ENCODE measurements around the gene CADPS2.

The CADPS2 gene

DNA sequence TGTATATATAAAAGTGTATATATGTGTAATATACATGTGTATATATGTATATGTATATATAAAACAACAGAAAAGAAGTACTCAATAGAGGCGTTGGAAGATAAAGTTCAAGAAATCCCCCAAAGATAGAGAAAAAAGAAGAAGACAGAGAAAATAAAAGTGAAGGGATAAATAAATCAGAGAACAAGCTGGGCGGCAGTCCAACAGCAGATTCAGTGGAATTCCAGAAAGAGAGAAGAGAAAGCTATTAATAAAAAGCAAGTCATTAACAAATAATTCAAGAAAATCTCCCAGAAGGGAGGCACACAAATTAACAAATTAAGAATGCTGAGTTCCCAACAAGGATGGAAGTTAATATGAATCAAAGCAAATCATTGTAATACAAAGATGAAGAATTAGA, 124.2 kb downstream of the CADPS2 start:
- TF ChIP-seq, protein P1, sequence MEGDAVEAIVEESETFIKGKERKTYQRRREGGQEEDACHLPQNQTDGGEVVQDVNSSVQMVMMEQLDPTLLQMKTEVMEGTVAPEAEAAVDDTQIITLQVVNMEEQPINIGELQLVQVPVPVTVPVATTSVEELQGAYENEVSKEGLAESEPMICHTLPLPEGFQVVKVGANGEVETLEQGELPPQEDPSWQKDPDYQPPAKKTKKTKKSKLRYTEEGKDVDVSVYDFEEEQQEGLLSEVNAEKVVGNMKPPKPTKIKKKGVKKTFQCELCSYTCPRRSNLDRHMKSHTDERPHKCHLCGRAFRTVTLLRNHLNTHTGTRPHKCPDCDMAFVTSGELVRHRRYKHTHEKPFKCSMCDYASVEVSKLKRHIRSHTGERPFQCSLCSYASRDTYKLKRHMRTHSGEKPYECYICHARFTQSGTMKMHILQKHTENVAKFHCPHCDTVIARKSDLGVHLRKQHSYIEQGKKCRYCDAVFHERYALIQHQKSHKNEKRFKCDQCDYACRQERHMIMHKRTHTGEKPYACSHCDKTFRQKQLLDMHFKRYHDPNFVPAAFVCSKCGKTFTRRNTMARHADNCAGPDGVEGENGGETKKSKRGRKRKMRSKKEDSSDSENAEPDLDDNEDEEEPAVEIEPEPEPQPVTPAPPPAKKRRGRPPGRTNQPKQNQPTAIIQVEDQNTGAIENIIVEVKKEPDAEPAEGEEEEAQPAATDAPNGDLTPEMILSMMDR (IDR thresholded peaks at IDR 0.05; ENCODE audit: control insufficient read depth, extremely low read depth, insufficient read depth), result no peak
- H3K4me3 ChIP-seq (ENCODE audit: low read depth, low read length), result no peak overlapping the region
- no peak for DNase-seq (ENCODE audit: low read depth)

DNA sequence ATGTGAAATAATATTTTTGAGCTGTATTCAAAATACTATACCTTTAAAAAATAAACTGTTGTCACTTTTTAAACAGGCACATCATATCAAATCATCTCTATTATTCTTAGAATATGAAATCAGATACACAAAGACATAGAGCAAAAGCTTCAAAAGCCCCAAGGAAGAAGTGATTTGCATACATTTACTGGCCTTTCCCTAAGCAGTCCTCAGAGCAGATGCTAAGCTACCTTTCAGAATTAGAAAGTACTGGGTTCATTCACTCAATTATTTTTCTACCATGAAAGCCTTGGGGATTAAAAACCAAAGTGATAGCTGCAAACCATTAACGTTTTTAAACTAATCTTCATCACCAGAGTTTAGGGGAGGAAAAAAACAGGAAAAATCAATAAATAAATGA, 127.8 kb downstream of the CADPS2 start:
- no peak overlapping the region for H3K4me3 ChIP-seq (ENCODE audit: low read depth, low read length)
- DNase-seq (ENCODE audit: low read depth), result no peak
- TF ChIP-seq, protein P1 (IDR thresholded peaks at IDR 0.05; ENCODE audit: control insufficient read depth, extremely low read depth, insufficient read depth), result no peak

DNA sequence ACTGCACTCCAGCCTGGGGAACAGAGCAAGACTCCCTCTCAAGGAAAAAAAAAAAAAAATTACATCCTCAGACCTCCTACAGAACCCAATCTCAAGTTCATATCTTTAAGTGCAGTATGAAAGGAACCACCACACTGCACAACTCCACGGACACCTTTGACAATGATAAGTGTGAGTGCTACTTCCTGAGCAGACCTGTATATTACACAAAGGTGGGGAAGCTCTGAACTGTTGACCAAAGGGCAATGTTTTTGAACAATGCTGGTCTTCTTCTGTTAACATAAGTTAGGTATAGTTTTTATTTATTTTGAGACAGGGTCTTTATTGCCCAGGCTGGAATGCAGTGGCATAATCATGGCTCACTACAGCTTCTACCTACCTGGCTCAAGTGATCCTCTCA, 129.4 kb downstream of the CADPS2 start:
- DNase-seq (ENCODE audit: low read depth), result no peak
- TF ChIP-seq, protein P1 (IDR thresholded peaks at IDR 0.05; ENCODE audit: control insufficient read depth, extremely low read depth, insufficient read depth), result no peak
- H3K4me3 ChIP-seq (ENCODE audit: low read depth, low read length), result no peak overlapping the region

DNA sequence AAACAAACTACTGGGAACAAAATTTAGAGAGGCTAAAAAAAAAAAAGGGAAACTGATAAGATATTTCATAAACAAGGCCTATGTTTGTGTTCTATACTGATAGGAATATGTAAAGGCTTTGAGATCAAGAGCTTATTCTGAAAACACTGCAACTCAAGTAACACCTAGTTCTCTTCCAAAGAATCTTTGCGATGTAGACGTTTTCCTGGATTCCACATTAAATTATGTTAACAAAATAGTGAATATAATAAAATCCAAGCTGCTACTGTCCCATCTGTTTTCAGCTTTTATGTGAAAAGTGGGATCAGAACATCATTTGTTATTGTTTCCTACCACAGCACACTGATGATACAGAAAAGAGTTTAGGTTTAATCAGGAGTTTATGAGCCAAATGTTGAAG, 130.6 kb downstream of the CADPS2 start:
- H3K4me3 ChIP-seq (ENCODE audit: low read depth, low read length), result no peak overlapping the region
- no peak for DNase-seq (ENCODE audit: low read depth)
- TF ChIP-seq, protein P1 (IDR thresholded peaks at IDR 0.05; ENCODE audit: control insufficient read depth, extremely low read depth, insufficient read depth), result no peak

DNA sequence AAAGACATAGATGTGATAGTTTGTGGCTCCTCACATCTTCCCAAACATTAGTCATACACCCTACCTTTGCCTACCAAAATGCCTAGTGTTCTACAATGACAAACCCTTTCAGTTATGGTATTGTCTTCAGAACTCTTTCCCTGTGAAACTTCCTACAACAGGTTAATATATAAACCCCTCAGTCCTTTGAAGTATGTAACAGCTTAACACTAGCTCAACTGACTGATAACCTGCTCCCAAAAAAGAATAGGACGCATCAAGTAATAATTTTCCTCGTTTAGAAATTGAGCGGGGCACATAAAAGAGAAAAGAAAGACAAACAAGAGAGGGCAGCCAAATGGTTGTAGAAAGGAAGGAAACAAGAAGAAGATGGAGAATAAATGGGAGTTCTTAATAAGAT, 133.7 kb downstream of the CADPS2 start:
- no peak overlapping the region for H3K4me3 ChIP-seq (ENCODE audit: low read depth, low read length)
- TF ChIP-seq, protein P1 (IDR thresholded peaks at IDR 0.05; ENCODE audit: control insufficient read depth, extremely low read depth, insufficient read depth), result no peak

DNA sequence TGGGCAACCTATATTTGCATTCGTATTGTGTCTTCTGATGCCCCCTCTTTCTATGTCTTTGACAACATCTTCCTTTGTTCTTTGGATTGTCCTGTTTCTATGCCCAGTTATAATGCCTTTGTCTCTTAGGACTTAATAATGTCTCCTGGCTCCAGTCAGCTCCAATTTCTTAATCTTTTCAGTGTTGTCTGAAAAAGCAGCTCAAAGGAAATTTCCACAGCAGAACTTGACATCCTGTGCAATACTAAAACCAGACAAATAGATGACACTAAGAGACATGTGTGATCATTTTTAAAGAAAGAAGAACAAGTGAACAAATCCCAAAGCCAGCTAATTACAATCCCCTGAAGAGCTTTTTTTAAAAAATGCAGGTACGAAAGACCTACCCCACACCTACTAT, 135.9 kb downstream of the CADPS2 start:
- H3K4me3 ChIP-seq (ENCODE audit: low read depth, low read length), result no peak overlapping the region
- TF ChIP-seq, protein P1 (IDR thresholded peaks at IDR 0.05; ENCODE audit: control insufficient read depth, extremely low read depth, insufficient read depth), result no peak
- DNase-seq (ENCODE audit: low read depth), result no peak

More for the DNA sequence above, 133.7 kb downstream of the CADPS2 start:
- no peak for DNase-seq (ENCODE audit: low read depth)

DNA sequence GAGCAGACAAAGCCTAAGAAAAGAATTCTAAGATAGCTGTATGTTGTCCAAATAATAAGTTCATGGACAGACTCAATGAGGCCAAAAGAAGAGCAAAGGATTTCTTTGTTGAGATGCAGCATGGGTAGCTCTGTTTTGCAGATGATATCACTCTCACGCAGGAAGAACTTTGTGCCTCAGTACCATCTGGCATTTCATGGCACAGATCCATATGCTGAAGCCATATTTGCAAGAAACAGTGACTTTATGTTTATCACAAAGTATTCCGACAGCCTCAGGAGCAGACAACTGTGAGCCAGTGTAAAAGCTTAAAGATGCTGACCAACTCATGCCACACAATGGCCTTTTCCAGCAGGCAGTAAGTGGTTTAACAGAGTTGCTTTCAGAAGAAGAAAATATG, 138.1 kb downstream of the CADPS2 start:
- TF ChIP-seq, protein P1 (IDR thresholded peaks at IDR 0.05; ENCODE audit: control insufficient read depth, extremely low read depth, insufficient read depth), result no peak
- no peak for DNase-seq (ENCODE audit: low read depth)
- no peak overlapping the region for H3K4me3 ChIP-seq (ENCODE audit: low read depth, low read length)

All from LNCaP clone FGC (cell line).